DND-41 (cell line): Measurements from ENCODE around the gene PVRIG.

ENCODE experiments used
- CTCF ChIP-seq: IDR thresholded peaks from 2 replicates; pipeline ENCODE4 v1.5.1; 2012; ENCODE audit warnings: borderline replicate concordance, low read length, moderate library complexity, mild to moderate bottlenecking; ENCODE audit not compliant: poor library complexity, severe bottlenecking; ENCODE audit errors: extremely low read depth
- EZH2 ChIP-seq: IDR thresholded peaks from 3 replicates; pipeline ENCODE4 v1.6.1; 2012; ENCODE audit warnings: borderline replicate concordance, low read depth, mild to moderate bottlenecking, moderate library complexity, low read length, inconsistent platforms; ENCODE audit not compliant: severe bottlenecking

DNA sequence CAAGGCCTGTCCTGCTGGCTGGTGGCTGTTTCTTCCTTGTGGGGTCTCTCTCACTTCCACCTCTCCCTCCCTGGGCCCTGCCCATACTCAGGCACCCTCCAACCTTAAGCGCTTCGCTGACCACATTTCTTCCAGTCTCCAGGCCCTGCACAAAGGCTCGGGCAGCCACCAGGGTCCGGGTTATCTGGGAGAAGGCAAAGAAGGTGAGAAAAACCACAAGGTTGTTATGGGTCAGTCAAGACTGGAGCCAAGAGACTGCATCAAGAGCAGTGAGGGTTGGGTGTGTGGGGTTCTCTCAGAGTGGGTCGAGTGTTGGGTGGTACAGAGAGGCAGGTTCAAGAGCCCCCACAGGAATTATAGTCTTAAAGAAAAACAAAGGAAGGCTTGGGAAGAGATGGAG, 45.2 kb upstream of the PVRIG start:
- TF ChIP-seq CTCF (no peak), EZH2 (no peak)
